Posterior cingulate gyrus (tissue), 11 donors: ENCODE results near the gene LOXHD1.

Experiments
- DNase-seq, 10 donors: peaks; one replicate each; pipeline versions ENCODE4 v3.0.0 to v3.0.0-alpha.2; 2020 to 2021; ENCODE audit warnings: mixed read lengths in 3 of 10
- intact Hi-C: fragments of 100-400 bp; cut with DNase I; formaldehyde crosslinking; loops from one replicate; pipeline ENCODE4 v1.15.1; 2023

Gene LOXHD1

GRCh38 chr18:46632401-46633071 is 24.5 kb downstream of the LOXHD1 start:
- intact Hi-C loops: no loop called here
- DNase-seq: peak in 8 of 10 donors; percentile 23 to 95 (median 64)

- DNase-seq: no peak
- intact Hi-C loops: no loop called here
Measured at GRCh38 chr18:46630991-46631390, 26.0 kb downstream of the LOXHD1 start.

GRCh38 chr18:46630160-46630559 is 26.9 kb downstream of the LOXHD1 start:
- DNase-seq: no peak
- intact Hi-C loops: no loop called here

GRCh38 chr18:46629361-46629760 is 27.7 kb downstream of the LOXHD1 start:
- no peak for DNase-seq
- intact Hi-C loops: no loop called here

- DNase-seq: peak in 1 of 10 donors; percentile 72
- intact Hi-C loops: no loop called here
Measured at GRCh38 chr18:46628206-46628605, 28.8 kb downstream of the LOXHD1 start.

- DNase-seq: no peak
- intact Hi-C loops: no loop called here
Measured at GRCh38 chr18:46627136-46627535, 29.9 kb downstream of the LOXHD1 start.

GRCh38 chr18:46625069-46625468 is 32.0 kb downstream of the LOXHD1 start:
- intact Hi-C loops: no loop called here
- DNase-seq: no peak

- intact Hi-C loops: no loop called here
- DNase-seq: peak in 7 of 10 donors; percentile 21 to 89 (median 38)
Measured at GRCh38 chr18:46624127-46624526, 32.9 kb downstream of the LOXHD1 start.

GRCh38 chr18:46623541-46623940 is 33.5 kb downstream of the LOXHD1 start:
- peak in 8 of 10 donors; percentile 66 to 96 (median 79) for DNase-seq

GRCh38 chr18:46622999-46623398 is 34.0 kb downstream of the LOXHD1 start:
- no peak for DNase-seq
- intact Hi-C loops: no loop called here

More at GRCh38 chr18:46623541-46623940, 33.5 kb downstream of the LOXHD1 start:
- intact Hi-C loops: no loop called here

- no peak for DNase-seq
- intact Hi-C loops: no loop called here
Measured at GRCh38 chr18:46622451-46622850, 34.6 kb downstream of the LOXHD1 start.

GRCh38 chr18:46621871-46622270 is 35.1 kb downstream of the LOXHD1 start:
- no peak for DNase-seq
- intact Hi-C loops: no loop called here

GRCh38 chr18:46621111-46621766 is 35.8 kb downstream of the LOXHD1 start:
- DNase-seq: no peak
- intact Hi-C loops: no loop called here

- intact Hi-C loops: no loop called here
- DNase-seq: no peak
Measured at GRCh38 chr18:46619559-46619958, 37.5 kb downstream of the LOXHD1 start.

GRCh38 chr18:46615720-46616119 is 41.3 kb downstream of the LOXHD1 start:
- no peak for DNase-seq
- intact Hi-C loops: no loop called here

GRCh38 chr18:46609048-46609447 is 48.0 kb downstream of the LOXHD1 start:
- intact Hi-C loops: no loop called here
- no peak for DNase-seq

- intact Hi-C loops: no loop called here
- DNase-seq: no peak
Measured at GRCh38 chr18:46607926-46608325, 49.1 kb downstream of the LOXHD1 start.

GRCh38 chr18:46601141-46601805 is 55.7 kb downstream of the LOXHD1 start:
- no peak for DNase-seq
- intact Hi-C loops: no loop called here

- DNase-seq: no peak
- intact Hi-C loops: no loop called here
Measured at GRCh38 chr18:46596119-46596518, 60.9 kb downstream of the LOXHD1 start.

- intact Hi-C loops: no loop called here
- DNase-seq: no peak
Measured at GRCh38 chr18:46591783-46592391, 65.1 kb downstream of the LOXHD1 start.

- intact Hi-C loops: no loop called here
- DNase-seq: no peak
Measured at GRCh38 chr18:46590103-46590502, 66.9 kb downstream of the LOXHD1 start.
